ENCODE results near the gene ZEB2.

ZEB2 gene

GRCh38 chr2:144454466-144455287 lies 65.2 kb downstream of the ZEB2 start:
- Mint-ChIP-seq H3K36me3 (ENCODE audit: low read depth) (peaks cover 3% of the 10 kb centered on the region), H3K9me3 (no peaks in the 10 kb centered on the region), H3K27me3 (peaks cover 16% of the 10 kb centered on the region), H3K4me1 (ENCODE audit: low read depth) (peaks cover 69% of the 10 kb centered on the region), H3K27ac (peak overlapping the region; percentile 92), H3K4me3 (peak overlapping the region; percentile 36)
- DNase-seq = no peak

DNA sequence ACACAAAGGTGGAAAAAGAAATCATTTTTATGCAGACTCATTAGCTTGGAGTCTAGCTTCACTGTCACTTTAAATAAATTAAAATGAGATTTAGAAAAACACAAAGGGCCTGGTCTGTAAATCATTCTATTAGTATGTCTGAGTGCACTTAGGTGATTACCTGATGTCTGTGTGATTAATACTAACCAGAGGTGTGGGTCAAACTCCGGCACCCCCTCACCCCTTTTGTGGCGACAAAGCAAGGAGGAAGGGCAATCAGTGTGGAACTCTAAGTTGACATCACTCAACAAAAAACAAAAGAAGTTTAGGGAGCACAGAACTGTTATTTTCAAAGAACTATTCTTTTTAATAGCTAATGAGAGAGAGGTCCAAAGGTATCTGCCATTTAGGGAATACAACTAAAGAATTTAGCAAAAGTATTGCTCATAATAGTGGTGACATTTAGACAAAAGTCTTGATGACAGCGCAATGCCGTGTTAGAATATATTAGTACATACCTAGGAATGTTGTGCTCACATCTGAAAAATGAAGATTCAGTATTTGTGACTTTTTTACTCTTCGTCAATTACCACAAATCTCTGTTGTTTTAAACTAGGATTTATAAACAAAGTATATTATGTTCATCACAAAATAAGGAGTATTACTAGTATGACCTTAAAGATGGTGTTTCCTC lies 66.3 kb downstream of the ZEB2 start:
- no peak for DNase-seq
- Mint-ChIP-seq H3K4me1 (ENCODE audit: low read depth) (peaks cover 69% of the 10 kb centered on the region), H3K9me3 (no peaks in the 10 kb centered on the region), H3K27ac (peak overlapping the region; percentile 73), H3K4me3 (no peak overlapping the region), H3K27me3 (peaks cover 16% of the 10 kb centered on the region), H3K36me3 (ENCODE audit: low read depth) (peaks cover 3% of the 10 kb centered on the region)

DNA sequence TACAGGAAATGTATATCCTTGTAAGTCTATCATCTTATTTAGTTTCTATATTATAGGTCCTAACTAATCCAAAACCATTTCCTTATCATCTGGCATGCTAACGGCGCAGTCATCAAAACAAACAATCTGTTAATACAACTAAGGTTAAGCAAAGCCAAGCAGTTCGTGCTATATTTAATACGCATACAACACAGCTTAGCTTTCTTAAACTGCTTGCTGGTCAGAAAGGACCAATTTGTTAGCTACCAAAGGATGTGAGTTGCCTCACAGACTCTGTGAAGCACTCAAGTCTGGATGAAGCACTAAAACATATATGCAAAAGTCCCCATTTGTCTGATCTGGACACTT lies 67.0 kb downstream of the ZEB2 start:
- Mint-ChIP-seq H3K27ac (peak overlapping the region; percentile 82), H3K36me3 (ENCODE audit: low read depth) (peaks cover 3% of the 10 kb centered on the region), H3K4me1 (ENCODE audit: low read depth) (peaks cover 67% of the 10 kb centered on the region), H3K4me3 (peak overlapping the region; percentile 39), H3K27me3 (peaks cover 16% of the 10 kb centered on the region), H3K9me3 (no peaks in the 10 kb centered on the region)
- DNase-seq = no peak

DNA sequence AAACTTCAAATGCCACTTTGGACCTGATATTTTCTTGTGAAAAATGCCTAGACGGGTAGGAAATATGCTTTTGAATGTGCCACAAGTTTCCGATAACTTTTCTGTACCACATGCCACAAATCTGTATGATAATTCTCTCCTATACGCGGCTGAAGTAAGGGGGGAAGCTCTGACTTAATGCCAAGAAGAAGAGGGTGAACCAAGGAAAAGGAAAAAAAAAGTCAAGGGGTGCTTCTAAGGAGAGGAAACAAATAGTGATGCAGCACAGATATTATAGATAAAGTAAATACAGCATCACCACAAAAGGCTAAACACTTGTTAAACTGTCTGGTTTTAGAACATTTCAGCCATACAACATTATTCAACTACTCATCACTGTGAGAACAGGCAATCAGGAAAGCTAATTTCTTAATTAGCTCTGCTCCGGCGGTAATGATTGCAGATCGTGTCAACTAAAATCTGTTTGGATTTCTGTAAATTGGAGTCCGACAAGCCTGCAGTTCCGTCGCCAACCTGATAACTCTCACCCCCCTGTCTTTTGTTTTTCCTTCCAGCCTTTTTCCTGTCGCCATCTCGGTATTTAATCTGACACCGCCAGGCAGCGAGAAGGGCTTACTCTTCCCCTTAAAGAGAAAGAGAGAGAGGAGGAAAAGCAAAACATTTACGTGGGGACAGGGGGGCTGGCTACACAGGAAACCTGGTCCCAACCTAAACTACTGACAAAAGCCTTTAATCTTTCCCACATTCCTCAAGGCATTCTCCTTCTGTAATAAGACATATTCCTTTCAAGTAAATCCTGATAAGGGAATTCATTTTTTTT lies 67.5 kb downstream of the ZEB2 start:
- Mint-ChIP-seq H3K4me3 (peak overlapping the region; percentile 39), H3K4me1 (ENCODE audit: low read depth) (peaks cover 67% of the 10 kb centered on the region), H3K27me3 (peaks cover 16% of the 10 kb centered on the region), H3K36me3 (ENCODE audit: low read depth) (peaks cover 3% of the 10 kb centered on the region), H3K27ac (peak overlapping the region; percentile 82), H3K9me3 (no peaks in the 10 kb centered on the region)
- no peak for DNase-seq

DNA sequence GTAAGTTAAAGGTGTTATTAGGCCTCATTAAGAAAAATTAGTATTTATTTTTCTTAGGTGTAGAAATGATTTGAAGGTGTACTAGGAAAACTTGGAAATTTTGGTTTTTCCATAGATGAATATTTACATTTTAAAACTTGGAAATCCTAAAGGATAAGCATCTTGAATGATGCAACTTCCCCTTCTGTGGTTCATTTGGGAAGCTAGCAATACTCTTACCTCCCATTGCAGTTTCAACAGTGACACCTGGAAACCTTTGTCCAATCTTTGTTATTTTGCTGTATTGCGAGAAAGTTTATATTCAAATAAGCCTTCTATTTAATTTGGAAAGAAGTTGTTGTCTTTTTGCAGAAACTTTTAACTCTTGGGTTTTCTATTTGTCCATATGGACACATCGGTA lies 68.5 kb downstream of the ZEB2 start:
- DNase-seq = no peak
- H3K4me1 Mint-ChIP-seq (ENCODE audit: low read depth) = peaks cover 63% of the 10 kb centered on the region
- peaks cover 13% of the 10 kb centered on the region for H3K27me3 Mint-ChIP-seq
- no peak overlapping the region for H3K4me3 Mint-ChIP-seq
- H3K36me3 Mint-ChIP-seq (ENCODE audit: low read depth) = peaks cover 3% of the 10 kb centered on the region
- peak overlapping the region; percentile 82 for H3K27ac Mint-ChIP-seq
- H3K9me3 Mint-ChIP-seq = no peaks in the 10 kb centered on the region

DNA sequence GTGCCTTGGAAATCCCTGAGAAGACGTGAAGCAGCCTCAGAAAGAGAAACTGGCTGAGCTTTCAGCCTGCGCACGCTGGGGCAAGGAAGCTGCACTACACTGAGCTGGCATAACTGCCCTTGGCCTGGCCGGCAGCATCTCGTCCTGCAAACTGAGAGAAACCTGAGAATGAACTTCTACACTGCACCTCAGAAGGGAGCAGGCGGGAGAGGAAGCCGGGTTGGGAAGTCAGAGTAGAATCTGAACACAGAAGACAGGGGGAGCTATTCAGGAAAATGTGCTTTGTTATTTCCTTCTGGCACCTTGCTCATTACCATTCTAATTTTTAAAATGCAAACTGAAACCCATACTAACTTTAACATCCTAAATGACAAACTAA lies 70.9 kb downstream of the ZEB2 start:
- Mint-ChIP-seq H3K27me3 (peaks cover 14% of the 10 kb centered on the region), H3K4me3 (peak overlapping the region; percentile 33), H3K27ac (no peak overlapping the region), H3K4me1 (ENCODE audit: low read depth) (peaks cover 42% of the 10 kb centered on the region), H3K36me3 (ENCODE audit: low read depth) (peaks cover 3% of the 10 kb centered on the region), H3K9me3 (no peaks in the 10 kb centered on the region)
- no peak for DNase-seq

GRCh38 chr2:144448389-144449027 lies 71.4 kb downstream of the ZEB2 start:
- DNase-seq = no peak
- Mint-ChIP-seq H3K9me3 (no peaks in the 10 kb centered on the region), H3K27me3 (peaks cover 14% of the 10 kb centered on the region), H3K36me3 (ENCODE audit: low read depth) (peaks cover 3% of the 10 kb centered on the region), H3K27ac (no peak overlapping the region), H3K4me3 (no peak overlapping the region), H3K4me1 (ENCODE audit: low read depth) (peaks cover 40% of the 10 kb centered on the region)

DNA sequence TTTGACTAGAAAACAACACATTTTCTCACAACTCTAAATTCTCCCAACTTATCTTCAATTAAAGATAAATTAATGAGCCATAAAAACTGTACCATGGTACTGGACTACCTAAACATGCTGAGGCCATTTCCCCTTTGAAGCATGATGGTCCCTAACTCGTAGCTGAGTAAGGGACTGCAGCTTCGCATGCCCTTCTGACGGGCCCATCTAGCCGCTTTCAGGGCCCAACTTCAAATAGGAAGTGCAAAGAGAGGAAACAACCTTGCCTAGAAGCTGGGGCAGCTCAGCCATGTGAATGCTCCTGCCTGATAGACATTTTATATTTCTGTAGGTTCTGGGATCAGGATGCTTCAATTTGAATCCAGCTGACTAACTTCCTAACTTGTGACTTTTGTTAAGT lies 72.4 kb downstream of the ZEB2 start:
- Mint-ChIP-seq H3K27ac (no peak overlapping the region), H3K9me3 (no peaks in the 10 kb centered on the region), H3K27me3 (peaks cover 11% of the 10 kb centered on the region), H3K36me3 (ENCODE audit: low read depth) (peaks cover 3% of the 10 kb centered on the region), H3K4me1 (ENCODE audit: low read depth) (peaks cover 31% of the 10 kb centered on the region), H3K4me3 (no peak overlapping the region)
- no peak for DNase-seq

DNA sequence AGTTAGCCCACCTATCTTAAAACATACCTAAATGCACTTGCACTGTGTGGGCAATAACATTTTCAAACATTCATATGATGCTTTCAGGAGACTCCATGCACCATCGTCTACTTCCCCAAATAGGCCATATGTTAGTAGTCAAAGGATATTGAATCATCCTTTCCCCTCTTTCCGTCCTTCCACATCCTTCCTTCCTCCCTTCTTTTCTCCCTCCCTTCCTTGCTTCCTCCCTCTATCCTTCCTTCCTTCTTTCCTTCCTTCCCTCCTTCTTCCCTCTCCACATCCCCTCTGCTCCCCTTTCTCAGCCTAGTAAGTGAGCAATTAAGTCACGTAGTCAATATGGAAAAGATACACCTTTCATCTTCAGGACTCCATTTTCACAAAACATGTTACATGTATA lies 73.8 kb downstream of the ZEB2 start:
- Mint-ChIP-seq H3K27me3 (peaks cover 3% of the 10 kb centered on the region), H3K4me3 (no peak overlapping the region), H3K9me3 (no peaks in the 10 kb centered on the region), H3K36me3 (ENCODE audit: low read depth) (no peaks in the 10 kb centered on the region), H3K27ac (no peak overlapping the region), H3K4me1 (ENCODE audit: low read depth) (peaks cover 20% of the 10 kb centered on the region)
- no peak for DNase-seq

DNA sequence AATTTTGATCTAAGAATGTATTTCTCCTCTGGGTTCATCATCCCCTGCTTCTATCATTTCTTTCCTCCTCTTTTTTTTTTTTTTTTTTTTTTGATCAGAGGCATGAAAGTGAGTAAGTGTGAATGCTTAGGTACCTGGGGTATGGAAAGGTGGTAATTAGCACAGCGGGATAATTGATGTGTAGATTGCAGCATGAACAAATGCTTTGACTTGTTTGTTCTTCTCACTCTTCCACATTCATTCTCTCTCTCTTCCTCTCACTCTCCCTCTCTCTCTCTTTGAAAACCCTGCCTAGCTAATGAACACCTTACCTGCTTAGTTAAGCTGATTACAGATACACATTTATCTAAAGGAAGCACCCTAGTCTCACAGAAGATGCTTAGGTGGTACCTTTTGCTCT lies 74.7 kb downstream of the ZEB2 start:
- no peaks in the 10 kb centered on the region for H3K36me3 Mint-ChIP-seq (ENCODE audit: low read depth)
- no peaks in the 10 kb centered on the region for H3K9me3 Mint-ChIP-seq
- no peak overlapping the region for H3K27ac Mint-ChIP-seq
- DNase-seq = no peak
- H3K4me3 Mint-ChIP-seq = no peak overlapping the region
- H3K4me1 Mint-ChIP-seq (ENCODE audit: low read depth) = peaks cover 20% of the 10 kb centered on the region
- H3K27me3 Mint-ChIP-seq = peaks cover 3% of the 10 kb centered on the region

- H3K4me1 Mint-ChIP-seq (ENCODE audit: low read depth) = peaks cover 14% of the 10 kb centered on the region
Observed at GRCh38 chr2:144443837-144444817, 75.8 kb downstream of the ZEB2 start.

DNA sequence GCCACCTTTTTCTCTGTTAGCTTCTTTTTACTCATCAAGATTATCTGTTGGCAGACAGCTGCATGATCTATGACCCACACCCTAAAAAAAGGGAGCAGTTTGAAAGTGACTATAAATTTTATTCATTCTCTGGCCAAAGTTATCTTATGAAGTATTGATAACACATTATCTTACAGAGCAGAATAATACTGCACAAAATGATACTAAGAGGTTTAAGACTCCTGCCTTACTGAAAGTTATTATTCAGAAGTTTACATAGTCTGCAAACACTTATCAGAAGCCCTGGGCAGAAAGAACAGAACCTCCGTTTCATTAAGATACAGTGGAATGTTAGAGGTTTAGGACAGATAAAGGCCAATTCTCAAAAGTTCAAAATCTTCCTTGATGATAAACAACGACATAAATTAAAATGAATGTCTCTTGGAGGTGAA lies 78.2 kb downstream of the ZEB2 start:
- peaks cover 6% of the 10 kb centered on the region for H3K4me1 Mint-ChIP-seq (ENCODE audit: low read depth)
- peaks cover 3% of the 10 kb centered on the region for H3K27me3 Mint-ChIP-seq
- no peaks in the 10 kb centered on the region for H3K36me3 Mint-ChIP-seq (ENCODE audit: low read depth)
- H3K9me3 Mint-ChIP-seq = no peaks in the 10 kb centered on the region
- no peak overlapping the region for H3K4me3 Mint-ChIP-seq
- DNase-seq = no peak
- no peak overlapping the region for H3K27ac Mint-ChIP-seq

More at GRCh38 chr2:144443837-144444817, 75.8 kb downstream of the ZEB2 start:
- H3K9me3 Mint-ChIP-seq = no peaks in the 10 kb centered on the region
- no peaks in the 10 kb centered on the region for H3K36me3 Mint-ChIP-seq (ENCODE audit: low read depth)
- H3K27me3 Mint-ChIP-seq = peaks cover 3% of the 10 kb centered on the region
- DNase-seq = no peak
- H3K4me3 Mint-ChIP-seq = no peak overlapping the region
- no peak overlapping the region for H3K27ac Mint-ChIP-seq

GRCh38 chr2:144439993-144440392 lies 79.9 kb downstream of the ZEB2 start:
- Mint-ChIP-seq H3K4me3 (no peak overlapping the region), H3K27ac (no peak overlapping the region), H3K27me3 (no peaks in the 10 kb centered on the region), H3K4me1 (ENCODE audit: low read depth) (peaks cover 3% of the 10 kb centered on the region), H3K9me3 (no peaks in the 10 kb centered on the region), H3K36me3 (ENCODE audit: low read depth) (peaks cover under 1% of the 10 kb centered on the region)
- DNase-seq = no peak

Data from activated T-cell treated with anti-CD3 and anti-CD28 coated beads, Interleukin-2, amount 50 U/mL, for 24 hours (primary cell).